Adrenal gland (tissue), 12 donors: ENCODE results near the gene STPG1. TPM values are rescaled to one million over a fixed set of nuclear protein-coding genes. Genes with fewer than 3 reads are reported as not detected.

ENCODE experiments used
- DNase-seq, 7 donors: peaks; one replicate each; pipeline ENCODE4 v3.0.0-alpha.2; 2019 to 2020
- H3K27ac ChIP-seq, 5 donors: fragments of 200-600 bp; sonication (generic) in 4 of 5; 1 replicate in 3 of 5; 2 replicates in 2 of 5; pipeline versions ENCODE4 v1.5.1 to v1.8.0; 2016 to 2020; ENCODE audit warnings: mild to moderate bottlenecking in 1 of 5
- H3K27me3 ChIP-seq: fragments of 200-600 bp; 2 replicates; pipeline ENCODE4 v1.8.0; 2021
- H3K36me3 ChIP-seq, 2 donors: fragments of 200-600 bp; replicated peaks in 1 of 2; 1 replicate in 1 of 2; 2 replicates in 1 of 2; pipeline versions ENCODE4 v1.5.1 to v1.8.0; 2018 to 2022
- H3K4me1 ChIP-seq, 2 donors: fragments of 200-600 bp; replicated peaks in 1 of 2; 1 replicate in 1 of 2; 2 replicates in 1 of 2; pipeline versions ENCODE4 v1.5.1 to v1.8.0; 2018 to 2021
- H3K4me3 ChIP-seq, 4 donors: fragments of 200-600 bp; sonication (generic) in 3 of 4; one replicate each; pipeline ENCODE4 v1.5.1; 2016 to 2018
- H3K9me3 ChIP-seq, 3 donors: fragments of 200-600 bp; sonication (generic) in 1 of 3; replicated peaks in 1 of 3; 1 replicate in 2 of 3; 2 replicates in 1 of 3; pipeline versions ENCODE4 v1.5.1 to v1.8.0; 2016 to 2021
- CTCF ChIP-seq, 6 experiments: fragments of 450-650 bp in 4 of 6; fragments of 200-600 bp in 2 of 6; sonication (generic) in 1 of 6; IDR thresholded peaks; 1 replicate in 5 of 6; 2 replicates in 1 of 6; pipeline versions ENCODE4 v1.5.1 to v1.8.0; 2016 to 2021; ENCODE audit warnings: antibody characterized with exemption in 6 of 6, mild to moderate bottlenecking in 2 of 6, moderate library complexity in 1 of 6
- POLR2A ChIP-seq, 2 donors: fragments of 450-650 bp; IDR thresholded peaks; one replicate each; pipeline ENCODE4 v1.6.1; 2017; ENCODE audit warnings: antibody characterized with exemption in 2 of 2, mild to moderate bottlenecking in 2 of 2, moderate library complexity in 1 of 2
- WGBS, 4 donors: extraction: QIAGEN DNeasy Blood & Tissue Kit in 2 of 4; methylation state at CpG; one replicate each; pipeline versions ENCODE4 v1.1.5 to v1.1.7; 2013 to 2017; 5-methylcytosine and 5-hydroxymethylcytosine counted together
- intact Hi-C, 2 donors: fragments of 100-400 bp; cut with DNase I; formaldehyde crosslinking; loops; one replicate each; pipeline versions ENCODE4 v1.14.1 to v1.15.0; 2022 to 2023
- polyA plus RNA-seq, 3 donors: library from polyadenylated mRNA; stranded (reverse); fragments of 200-250 nt in 2 of 3; fragments of 350-450 nt in 1 of 3; fragmentation: Illumina TruSeq in 1 of 3; extraction: RNeasy Lipid Tissue Mini Kit (QIAGEN cat#74804) in 1 of 3; gene quantifications; one replicate each; pipeline ENCODE4 v1.2.3, GENCODE V29; 2013 to 2014
- total RNA-seq, 9 donors: library from RNA; depleted of rRNA in 4 of 9; stranded (reverse); fragments of >200 nt in 4 of 9; fragments of 120-200 nt in 1 of 9; fragmentation: NEBNext Ultra II Directional in 1 of 9; extraction: Animal tissue kit (Norgen Biotek cat#: 25700) in 1 of 9; gene quantifications; one replicate each; pipeline versions ENCODE4 v1.1.0 to v1.2.4, GENCODE V29; 2013 to 2023
- donor health status: healthy with polysubstance abuse.
- donor health status: Bipolar disorder and iron deficiency.
- donor health status: DM: yes; HTN: yes; CAD: no.
- donor health status: DM: no; HTN: no; CAD: no.
- donor health status: DM: no; HTN: no; CAD: no.
- donor health status: DM: yes; HTN: yes; CAD: no.

The STPG1 gene
- total and polyA plus RNA-seq, 12 donors = 2.1 to 8.9 (median 5.7) TPM

GRCh38 chr1:24390924-24391782 lies 22.4 kb downstream of the STPG1 start:
- TF ChIP-seq CTCF (IDR thresholded peaks at IDR 0.05) = peak; percentile 82 to 99 (median 96)
- no peak for TF ChIP-seq POLR2A (IDR thresholded peaks at IDR 0.05)
- peak; percentile 76 to 91 (median 82) for DNase-seq
- Histone ChIP-seq H3K27me3 (no peaks in the 10 kb centered on the region), H3K27ac (peak overlapping the region; percentile 42 to 86 (median 74)), H3K36me3 (no peaks in the 10 kb centered on the region), H3K4me3 (peak overlapping the region in 1 of 4 donors; percentile 23), H3K9me3 (no peaks in the 10 kb centered on the region), H3K4me1 (peaks cover 7 to 9% of the 10 kb centered on the region in 2 donors)
- intact Hi-C loops = loop anchor here in 1 of 2 donors (2.0 kb wide), 1 partner anchor 190 kb away; no protein-coding TSS in a partner anchor
- WGBS, 4 donors = 12 to 13% (median 12%) methylated on average over 12 of the region's 12 CpGs

- DNase-seq = no peak
- H3K27ac ChIP-seq = no peak overlapping the region
- TF ChIP-seq CTCF (IDR thresholded peaks at IDR 0.05) = no peak
- H3K9me3 ChIP-seq = no peaks in the 10 kb centered on the region
- WGBS, 4 donors = 88 to 95% (median 91%) methylated on average over 4 of the region's 4 CpGs
- H3K4me3 ChIP-seq = no peak overlapping the region
- no peaks in the 10 kb centered on the region for H3K27me3 ChIP-seq
- peaks cover 7 to 9% of the 10 kb centered on the region in 2 donors for H3K4me1 ChIP-seq
- H3K36me3 ChIP-seq = no peaks in the 10 kb centered on the region
- intact Hi-C loops = loop anchor here in 1 of 2 donors (10.0 kb wide), 1 partner anchor 314 kb away; no protein-coding TSS in a partner anchor
These were observed 24.3 kb downstream of the STPG1 start for GRCh38 chr1:24389231-24389678.

- H3K4me3 ChIP-seq = no peak overlapping the region
- WGBS, 4 donors = 92 to 96% (median 94%) methylated on average over 8 of the region's 8 CpGs
- H3K27me3 ChIP-seq = no peaks in the 10 kb centered on the region
- H3K36me3 ChIP-seq = no peaks in the 10 kb centered on the region
- H3K9me3 ChIP-seq = no peaks in the 10 kb centered on the region
- H3K27ac ChIP-seq = no peak overlapping the region
- peaks cover 7 to 9% of the 10 kb centered on the region in 2 donors for H3K4me1 ChIP-seq
- intact Hi-C loops = loop anchor here in 1 of 2 donors (10.0 kb wide), 1 partner anchor 314 kb away; no protein-coding TSS in a partner anchor
- TF ChIP-seq CTCF (IDR thresholded peaks at IDR 0.05) (no peak), POLR2A (IDR thresholded peaks at IDR 0.05) (no peak)
- no peak for DNase-seq
These were observed 25.2 kb downstream of the STPG1 start for GRCh38 chr1:24388331-24388885.

GRCh38 chr1:24387636-24388175 lies 25.9 kb downstream of the STPG1 start:
- Histone ChIP-seq H3K4me1 (peaks cover 7 to 9% of the 10 kb centered on the region in 2 donors), H3K36me3 (no peaks in the 10 kb centered on the region), H3K27me3 (no peaks in the 10 kb centered on the region), H3K4me3 (no peak overlapping the region), H3K27ac (no peak overlapping the region), H3K9me3 (no peaks in the 10 kb centered on the region)
- WGBS, 4 donors = 76 to 95% (median 88%) methylated on average over 1 of the region's 1 CpG
- no peak for DNase-seq
- no peak for TF ChIP-seq POLR2A (IDR thresholded peaks at IDR 0.05)
- no peak for TF ChIP-seq CTCF (IDR thresholded peaks at IDR 0.05)
- intact Hi-C loops = loop anchor here (2.0 to 10.0 kb wide), 2 partner anchors 185 to 313 kb away; no protein-coding TSS in a partner anchor
